ENCODE data around the gene AP3B2.

GRCh38 chr15:82677720-82678323 is 31.9 kb downstream of the AP3B2 start:
- TF ChIP-seq MYC (IDR thresholded peaks at IDR 0.05; ENCODE audit: low read depth, low read length) (no peak), POLR2AphosphoS5 (IDR thresholded peaks at IDR 0.05; ENCODE audit: insufficient read depth, low read depth, low read length) (no peak), CTCF (IDR thresholded peaks at IDR 0.05; ENCODE audit: extremely low read depth in 1 of 2, insufficient read depth in 1 of 2, low read depth in 1 of 2, low read length in 2 of 2) (no peak), POLR2A (IDR thresholded peaks at IDR 0.05; ENCODE audit: low read depth, low read length) (no peak), JUN (IDR thresholded peaks at IDR 0.05; ENCODE audit: borderline replicate concordance, insufficient read depth, insufficient read length, low read depth) (no peak), FOS (IDR thresholded peaks at IDR 0.05; ENCODE audit: borderline replicate concordance, insufficient read depth, low read length) (no peak)
